Measurements from ENCODE around the gene AFMID.

DNA sequence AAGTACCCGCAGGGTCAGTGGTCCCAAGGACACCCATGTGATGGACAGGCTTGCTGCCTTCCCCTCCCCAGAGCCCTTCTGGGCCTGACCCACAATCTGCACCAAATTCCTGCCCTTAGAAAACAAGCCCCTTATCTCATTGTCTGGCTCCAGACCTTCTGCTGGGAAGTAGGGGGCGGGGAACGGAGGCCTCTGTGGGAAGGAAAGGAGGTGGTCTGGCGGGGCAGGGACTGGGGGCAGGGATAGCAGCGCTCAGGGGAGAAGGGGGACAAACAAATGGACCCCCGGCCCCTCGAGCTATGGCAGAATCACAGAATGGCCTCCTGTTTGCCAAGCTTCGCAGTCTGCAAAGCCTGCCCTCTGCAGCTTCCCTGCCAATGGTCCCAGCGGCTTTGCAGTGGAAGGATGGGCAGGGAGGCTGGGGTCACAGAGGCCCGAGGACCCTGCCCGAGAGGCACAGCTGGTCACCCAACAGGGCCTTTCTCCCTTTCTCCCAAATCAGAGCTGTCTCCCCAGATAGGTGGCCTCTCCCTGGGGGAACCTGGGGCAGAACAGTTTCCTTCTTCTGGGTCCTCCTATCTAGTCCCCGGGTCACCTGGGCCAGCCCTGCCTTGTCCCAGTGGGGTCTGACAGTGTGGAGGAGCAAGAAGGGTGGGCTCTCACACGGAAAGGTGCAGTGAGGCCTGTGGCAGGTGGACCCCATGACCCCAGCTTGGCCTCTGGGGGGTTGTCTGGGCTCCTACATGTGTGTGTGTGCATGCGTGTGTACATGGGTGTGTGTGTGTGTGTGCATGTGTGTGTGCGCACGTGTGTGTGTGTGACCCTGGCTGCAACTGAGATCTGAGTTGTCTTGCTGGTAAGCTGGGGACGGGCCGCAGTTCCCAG is 69.8 kb downstream of the AFMID start:
- no peak for TF ChIP-seq CSDC2 (CRISPR knock-in tag; IDR thresholded peaks at IDR 0.05)
- TF ChIP-seq, protein P1, sequence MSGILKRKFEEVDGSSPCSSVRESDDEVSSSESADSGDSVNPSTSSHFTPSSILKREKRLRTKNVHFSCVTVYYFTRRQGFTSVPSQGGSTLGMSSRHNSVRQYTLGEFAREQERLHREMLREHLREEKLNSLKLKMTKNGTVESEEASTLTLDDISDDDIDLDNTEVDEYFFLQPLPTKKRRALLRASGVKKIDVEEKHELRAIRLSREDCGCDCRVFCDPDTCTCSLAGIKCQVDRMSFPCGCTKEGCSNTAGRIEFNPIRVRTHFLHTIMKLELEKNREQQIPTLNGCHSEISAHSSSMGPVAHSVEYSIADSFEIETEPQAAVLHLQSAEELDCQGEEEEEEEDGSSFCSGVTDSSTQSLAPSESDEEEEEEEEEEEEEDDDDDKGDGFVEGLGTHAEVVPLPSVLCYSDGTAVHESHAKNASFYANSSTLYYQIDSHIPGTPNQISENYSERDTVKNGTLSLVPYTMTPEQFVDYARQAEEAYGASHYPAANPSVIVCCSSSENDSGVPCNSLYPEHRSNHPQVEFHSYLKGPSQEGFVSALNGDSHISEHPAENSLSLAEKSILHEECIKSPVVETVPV (CRISPR knock-in tag; IDR thresholded peaks at IDR 0.05): no peak
- no peak for TF ChIP-seq RARB (CRISPR knock-in tag; IDR thresholded peaks at IDR 0.05)
- no peak for TF ChIP-seq ARNTL (CRISPR knock-in tag; IDR thresholded peaks at IDR 0.05; ENCODE audit: borderline replicate concordance, low read depth)
- TF ChIP-seq, protein P2, sequence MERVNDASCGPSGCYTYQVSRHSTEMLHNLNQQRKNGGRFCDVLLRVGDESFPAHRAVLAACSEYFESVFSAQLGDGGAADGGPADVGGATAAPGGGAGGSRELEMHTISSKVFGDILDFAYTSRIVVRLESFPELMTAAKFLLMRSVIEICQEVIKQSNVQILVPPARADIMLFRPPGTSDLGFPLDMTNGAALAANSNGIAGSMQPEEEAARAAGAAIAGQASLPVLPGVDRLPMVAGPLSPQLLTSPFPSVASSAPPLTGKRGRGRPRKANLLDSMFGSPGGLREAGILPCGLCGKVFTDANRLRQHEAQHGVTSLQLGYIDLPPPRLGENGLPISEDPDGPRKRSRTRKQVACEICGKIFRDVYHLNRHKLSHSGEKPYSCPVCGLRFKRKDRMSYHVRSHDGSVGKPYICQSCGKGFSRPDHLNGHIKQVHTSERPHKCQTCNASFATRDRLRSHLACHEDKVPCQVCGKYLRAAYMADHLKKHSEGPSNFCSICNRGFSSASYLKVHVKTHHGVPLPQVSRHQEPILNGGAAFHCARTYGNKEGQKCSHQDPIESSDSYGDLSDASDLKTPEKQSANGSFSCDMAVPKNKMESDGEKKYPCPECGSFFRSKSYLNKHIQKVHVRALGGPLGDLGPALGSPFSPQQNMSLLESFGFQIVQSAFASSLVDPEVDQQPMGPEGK (CRISPR knock-in tag; IDR thresholded peaks at IDR 0.05; ENCODE audit: borderline replicate concordance): no peak
- TF ChIP-seq GLIS3 (CRISPR knock-in tag; IDR thresholded peaks at IDR 0.05): no peak
- TF ChIP-seq ZNF70 (CRISPR knock-in tag; IDR thresholded peaks at IDR 0.05): peak; percentile 43; the same call in 1 of the 2 replicates
- peak; percentile 62 for TF ChIP-seq ZFP3 (CRISPR knock-in tag; IDR thresholded peaks at IDR 0.05)

Measured in SK-N-SH treated with all-trans-retinoic acid at 6 μM for 48 hours (cell line).